ENCODE results near the gene CDH18. TPM values are rescaled to one million over a fixed set of nuclear protein-coding genes. Genes with fewer than 3 reads are reported as not detected.

Gene CDH18
- total RNA-seq, 1 experiment from 2014 or later, result not detected

- no peak for ATAC-seq
- Histone ChIP-seq H3K9ac (ENCODE audit: low read length) (no peak overlapping the region), H2AFZ (ENCODE audit: low read depth, low read length, poor library complexity, severe bottlenecking) (no peak overlapping the region), H3K27ac (ENCODE audit: low read depth, low read length) (no peak overlapping the region), H3K4me2 (ENCODE audit: low read length) (no peak overlapping the region), H3K9me2 (ENCODE audit: insufficient read depth) (no peaks in the 10 kb centered on the region), H3K79me2 (ENCODE audit: insufficient read depth, low read length) (no peaks in the 10 kb centered on the region), H3K27me3 (ENCODE audit: insufficient read depth, low read length) (no peaks in the 10 kb centered on the region), H3K36me3 (ENCODE audit: control insufficient read depth in 1 of 2, insufficient read depth in 2 of 2, low read length in 2 of 2) (no peaks in the 10 kb centered on the region), H3K4me3 (replicated peaks in 1 of 2; ENCODE audit: low read depth in 1 of 2, low read length in 2 of 2) (no peak overlapping the region), H3K4me1 (ENCODE audit: control insufficient read depth in 1 of 2, insufficient read depth in 2 of 2, low read length in 2 of 2) (no peaks in the 10 kb centered on the region), H3K9me3 (ENCODE audit: control insufficient read depth in 1 of 2, insufficient read depth in 1 of 2, low read depth in 1 of 2, low read length in 2 of 2) (peaks cover 0 to 15% of the 10 kb centered on the region in 2 experiments; a peak in 2 of 4 replicates), H4K20me1 (ENCODE audit: insufficient read depth) (no peaks in the 10 kb centered on the region)
- ChIA-PET POLR2A (no interaction called here), CTCF (no interaction called here), RAD21 (ENCODE audit: low non-redundant PET in 1 of 2, low total read pairs in 2 of 2, uncharacterized antibody in 2 of 2, unreplicated experiment in 2 of 2) (no interaction called here)
- DNase-seq (ENCODE audit: low read depth, low spot score), result no peak
- no TSS peak for BruUV-seq (replicated peaks)
- intact Hi-C loops (cut with micrococcal nuclease), result no loop called here
- TF ChIP-seq FOSL1 (IDR thresholded peaks at IDR 0.05; ENCODE audit: low read depth), result no peak
- TF ChIP-seq EZH2 (IDR thresholded peaks at IDR 0.05), result no peak
- no peak for TF ChIP-seq CBX3 (IDR thresholded peaks at IDR 0.05; ENCODE audit: low read depth)
- TF ChIP-seq YY1 (IDR thresholded peaks at IDR 0.05; ENCODE audit: extremely low read depth, insufficient replicate concordance, low read depth, low read length), result no peak
- no peak for TF ChIP-seq RAD21 (IDR thresholded peaks at IDR 0.05; ENCODE audit: low read depth)
- TF ChIP-seq EGR1 (IDR thresholded peaks at IDR 0.05; ENCODE audit: low read depth), result no peak
- no peak for TF ChIP-seq SRF (IDR thresholded peaks at IDR 0.05; ENCODE audit: low read depth)
- no peak for TF ChIP-seq ELF1 (IDR thresholded peaks at IDR 0.05; ENCODE audit: borderline replicate concordance, low read depth)
- TF ChIP-seq SIN3A (IDR thresholded peaks at IDR 0.05; ENCODE audit: low read depth), result no peak
- TF ChIP-seq, protein P1, sequence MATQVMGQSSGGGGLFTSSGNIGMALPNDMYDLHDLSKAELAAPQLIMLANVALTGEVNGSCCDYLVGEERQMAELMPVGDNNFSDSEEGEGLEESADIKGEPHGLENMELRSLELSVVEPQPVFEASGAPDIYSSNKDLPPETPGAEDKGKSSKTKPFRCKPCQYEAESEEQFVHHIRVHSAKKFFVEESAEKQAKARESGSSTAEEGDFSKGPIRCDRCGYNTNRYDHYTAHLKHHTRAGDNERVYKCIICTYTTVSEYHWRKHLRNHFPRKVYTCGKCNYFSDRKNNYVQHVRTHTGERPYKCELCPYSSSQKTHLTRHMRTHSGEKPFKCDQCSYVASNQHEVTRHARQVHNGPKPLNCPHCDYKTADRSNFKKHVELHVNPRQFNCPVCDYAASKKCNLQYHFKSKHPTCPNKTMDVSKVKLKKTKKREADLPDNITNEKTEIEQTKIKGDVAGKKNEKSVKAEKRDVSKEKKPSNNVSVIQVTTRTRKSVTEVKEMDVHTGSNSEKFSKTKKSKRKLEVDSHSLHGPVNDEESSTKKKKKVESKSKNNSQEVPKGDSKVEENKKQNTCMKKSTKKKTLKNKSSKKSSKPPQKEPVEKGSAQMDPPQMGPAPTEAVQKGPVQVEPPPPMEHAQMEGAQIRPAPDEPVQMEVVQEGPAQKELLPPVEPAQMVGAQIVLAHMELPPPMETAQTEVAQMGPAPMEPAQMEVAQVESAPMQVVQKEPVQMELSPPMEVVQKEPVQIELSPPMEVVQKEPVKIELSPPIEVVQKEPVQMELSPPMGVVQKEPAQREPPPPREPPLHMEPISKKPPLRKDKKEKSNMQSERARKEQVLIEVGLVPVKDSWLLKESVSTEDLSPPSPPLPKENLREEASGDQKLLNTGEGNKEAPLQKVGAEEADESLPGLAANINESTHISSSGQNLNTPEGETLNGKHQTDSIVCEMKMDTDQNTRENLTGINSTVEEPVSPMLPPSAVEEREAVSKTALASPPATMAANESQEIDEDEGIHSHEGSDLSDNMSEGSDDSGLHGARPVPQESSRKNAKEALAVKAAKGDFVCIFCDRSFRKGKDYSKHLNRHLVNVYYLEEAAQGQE (IDR thresholded peaks at IDR 0.05; ENCODE audit: low read depth), result no peak
- no peak for TF ChIP-seq ATF3 (IDR thresholded peaks at IDR 0.05)
- TF ChIP-seq, protein P2, sequence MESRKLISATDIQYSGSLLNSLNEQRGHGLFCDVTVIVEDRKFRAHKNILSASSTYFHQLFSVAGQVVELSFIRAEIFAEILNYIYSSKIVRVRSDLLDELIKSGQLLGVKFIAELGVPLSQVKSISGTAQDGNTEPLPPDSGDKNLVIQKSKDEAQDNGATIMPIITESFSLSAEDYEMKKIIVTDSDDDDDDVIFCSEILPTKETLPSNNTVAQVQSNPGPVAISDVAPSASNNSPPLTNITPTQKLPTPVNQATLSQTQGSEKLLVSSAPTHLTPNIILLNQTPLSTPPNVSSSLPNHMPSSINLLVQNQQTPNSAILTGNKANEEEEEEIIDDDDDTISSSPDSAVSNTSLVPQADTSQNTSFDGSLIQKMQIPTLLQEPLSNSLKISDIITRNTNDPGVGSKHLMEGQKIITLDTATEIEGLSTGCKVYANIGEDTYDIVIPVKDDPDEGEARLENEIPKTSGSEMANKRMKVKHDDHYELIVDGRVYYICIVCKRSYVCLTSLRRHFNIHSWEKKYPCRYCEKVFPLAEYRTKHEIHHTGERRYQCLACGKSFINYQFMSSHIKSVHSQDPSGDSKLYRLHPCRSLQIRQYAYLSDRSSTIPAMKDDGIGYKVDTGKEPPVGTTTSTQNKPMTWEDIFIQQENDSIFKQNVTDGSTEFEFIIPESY (IDR thresholded peaks at IDR 0.05; ENCODE audit: extremely low read depth, insufficient replicate concordance, low read length), result no peak
- TF ChIP-seq POLR2AphosphoS5 (IDR thresholded peaks at IDR 0.05; ENCODE audit: low read depth, low read length), result no peak
- no peak for TF ChIP-seq EZH2phosphoT487 (IDR thresholded peaks at IDR 0.05; ENCODE audit: borderline replicate concordance)
- no peak for TF ChIP-seq CTCF (IDR thresholded peaks at IDR 0.05 in 2 of 3, conservative IDR thresholded peaks at IDR 0.05 in 1 of 3; ENCODE audit: borderline replicate concordance in 1 of 3, insufficient read depth in 1 of 3, low read depth in 2 of 3, low read length in 2 of 3)
- TF ChIP-seq CEBPB (IDR thresholded peaks at IDR 0.05; ENCODE audit: low read depth), result no peak
- no peak for TF ChIP-seq SP1 (IDR thresholded peaks at IDR 0.05; ENCODE audit: low read depth)
- no peak for TF ChIP-seq POLR2A (IDR thresholded peaks at IDR 0.05; ENCODE audit: borderline replicate concordance, extremely low read depth, insufficient read depth, insufficient read length)
- no peak for TF ChIP-seq ZNF274 (IDR thresholded peaks at IDR 0.05; ENCODE audit: low read depth, low read length)
- TF ChIP-seq, protein P3, sequence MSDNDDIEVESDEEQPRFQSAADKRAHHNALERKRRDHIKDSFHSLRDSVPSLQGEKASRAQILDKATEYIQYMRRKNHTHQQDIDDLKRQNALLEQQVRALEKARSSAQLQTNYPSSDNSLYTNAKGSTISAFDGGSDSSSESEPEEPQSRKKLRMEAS (IDR thresholded peaks at IDR 0.05), result no peak
These were observed 371.2 kb downstream of the CDH18 start for GRCh38 chr5:19616701-19617215.
